Activated naive CD8-positive, alpha-beta T cell treated with anti-CD3 and anti-CD28 coated beads, Interleukin-2, amount 50 U/mL, for 16 hours (primary cell): ENCODE results near the gene RAB6C.
"Not testable (repeated sequence)": the region's sequence is repeated elsewhere in the genome, so short reads cannot be mapped to it uniquely, and the experiment has no call there.

Source experiments
- DNase-seq: peaks from one replicate; pipeline ENCODE4 v3.0.0-alpha.2; 2020; ENCODE audit warnings: low read depth, low spot score

The RAB6C gene

GRCh38 chr2:129993151-129993550 is 13.7 kb downstream of the RAB6C start:
- DNase-seq, result not testable (repeated sequence)

GRCh38 chr2:129996657-129997237 is 17.3 kb downstream of the RAB6C start:
- not testable (repeated sequence) for DNase-seq

GRCh38 chr2:129998771-129999170 is 19.3 kb downstream of the RAB6C start:
- DNase-seq, result not testable (repeated sequence)

- not testable (repeated sequence) for DNase-seq
Observed at GRCh38 chr2:130005862-130006261, 26.4 kb downstream of the RAB6C start.

- not testable (repeated sequence) for DNase-seq
Observed at GRCh38 chr2:130016701-130017100, 37.2 kb downstream of the RAB6C start.

GRCh38 chr2:130019402-130019801 is 39.9 kb downstream of the RAB6C start:
- DNase-seq, result no peak

GRCh38 chr2:130020069-130020468 is 40.6 kb downstream of the RAB6C start:
- DNase-seq, result not testable (repeated sequence)

GRCh38 chr2:130025931-130026330 is 46.5 kb downstream of the RAB6C start:
- DNase-seq, result not testable (repeated sequence)
